GM21529 (cell line): ENCODE data around the gene PPP2R1A.

ENCODE experiments used
- ATAC-seq: cut with Tn5 transposase; IDR thresholded peaks from one replicate; pipeline ENCODE4 v1.9.1; 2021; ENCODE audit not compliant: unreplicated experiment

PPP2R1A gene

DNA sequence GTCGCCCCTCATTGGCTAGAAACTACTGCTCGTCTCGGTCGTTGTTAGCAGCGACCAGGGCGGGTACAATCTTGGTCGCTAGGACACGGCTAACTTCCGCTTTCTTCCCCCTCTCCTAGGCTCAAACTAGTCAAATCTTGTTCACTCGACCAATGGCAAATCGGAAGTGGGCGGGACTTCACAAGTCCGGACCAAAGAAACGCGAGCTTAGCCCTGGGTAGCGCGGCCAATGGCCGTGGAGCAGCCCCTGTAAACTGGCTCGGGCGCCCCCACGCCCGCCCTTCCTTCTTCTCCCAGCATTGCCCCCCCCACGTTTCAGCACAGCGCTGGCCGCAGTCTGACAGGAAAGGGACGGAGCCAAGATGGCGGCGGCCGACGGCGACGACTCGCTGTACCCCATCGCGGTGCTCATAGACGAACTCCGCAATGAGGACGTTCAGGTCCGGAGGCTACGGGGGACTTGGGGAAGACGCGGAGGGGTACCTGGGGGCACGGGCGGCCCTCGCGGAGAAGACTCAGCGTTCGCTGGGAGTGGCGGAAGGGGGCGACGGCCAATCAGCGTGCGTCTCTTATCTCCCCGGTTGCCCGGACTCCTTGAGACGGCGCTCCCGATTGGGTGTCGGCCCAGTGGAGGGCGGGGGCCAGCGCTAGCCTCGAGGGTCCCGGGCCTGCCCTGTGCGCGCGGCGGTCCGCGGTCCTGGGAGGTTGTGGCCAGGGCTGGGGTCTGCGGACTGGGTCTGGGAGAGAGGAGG is at the start of gene PPP2R1A:
Gene PPP2R1A, plus strand, starts transcription at position 318 of the 752 bp plus-strand sequence. Its CDS starts 45 bp downstream, at position 363.
- peak; percentile 89 for ATAC-seq

DNA sequence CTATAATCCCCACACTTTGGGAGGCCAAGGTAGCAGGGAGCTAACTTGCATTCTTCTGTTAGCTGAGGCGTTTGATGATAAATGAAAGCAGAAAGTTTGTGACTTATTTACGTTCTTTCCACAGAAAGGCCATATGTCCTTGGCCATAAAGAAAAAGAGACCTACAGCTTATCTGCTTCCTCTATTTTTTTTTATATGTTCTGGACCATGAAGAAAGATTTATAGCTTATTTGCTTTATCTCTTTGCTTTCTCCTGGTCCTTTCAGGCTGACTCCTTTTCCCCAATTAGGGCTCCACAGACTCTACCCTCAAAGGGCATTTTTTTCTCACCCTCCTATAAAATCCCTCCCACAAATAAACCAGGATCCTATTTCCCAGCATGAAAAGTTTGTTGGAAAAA is 48.6 kb upstream of the PPP2R1A start:
- no peak for ATAC-seq

DNA sequence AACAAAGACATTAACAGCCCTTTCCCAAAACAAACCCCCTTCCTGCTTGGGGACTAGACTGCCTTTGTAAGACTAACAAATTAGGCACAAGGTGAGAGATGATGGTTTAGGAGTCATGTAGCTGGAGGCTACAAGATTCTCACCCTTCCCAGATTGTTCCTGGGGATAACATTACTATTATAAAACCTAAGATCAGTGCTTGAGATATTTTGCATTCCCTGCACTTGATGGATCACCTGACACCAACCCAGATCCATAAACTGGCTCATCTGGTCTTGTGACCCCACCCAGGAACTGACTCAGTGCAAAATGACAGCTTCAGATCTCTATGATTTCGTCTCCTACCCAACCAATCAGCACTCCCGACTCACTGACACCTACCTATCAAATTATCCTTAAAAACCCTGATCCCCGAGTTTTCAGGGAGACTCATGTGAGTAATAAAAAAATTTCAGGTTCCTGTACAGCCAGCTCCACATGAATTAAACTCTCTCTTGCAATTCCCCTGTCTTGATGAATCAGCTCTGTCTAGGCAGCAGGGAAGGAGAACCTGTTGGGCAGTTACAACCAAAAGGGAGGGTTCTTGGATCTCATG is 47.8 kb upstream of the PPP2R1A start:
- ATAC-seq, result no peak

DNA sequence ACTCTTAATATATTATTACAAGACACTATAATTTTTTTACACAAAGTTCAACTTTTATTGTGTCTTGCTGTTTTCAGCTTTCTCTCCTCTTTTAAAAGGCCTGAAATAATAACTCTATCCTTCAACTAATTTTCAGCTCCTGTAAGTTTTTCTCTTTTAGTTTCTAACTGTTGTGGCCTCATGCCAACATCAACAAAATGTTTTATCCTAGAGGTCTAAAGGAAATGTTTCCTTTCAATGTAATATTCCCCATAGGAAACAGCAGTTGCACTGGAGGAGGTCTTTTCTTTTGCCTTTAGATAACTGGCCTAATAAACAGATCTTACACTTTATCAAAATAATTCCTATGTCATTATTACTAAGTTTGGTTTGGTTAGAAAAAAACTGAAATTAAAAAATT is 41.6 kb upstream of the PPP2R1A start:
- no peak for ATAC-seq

DNA sequence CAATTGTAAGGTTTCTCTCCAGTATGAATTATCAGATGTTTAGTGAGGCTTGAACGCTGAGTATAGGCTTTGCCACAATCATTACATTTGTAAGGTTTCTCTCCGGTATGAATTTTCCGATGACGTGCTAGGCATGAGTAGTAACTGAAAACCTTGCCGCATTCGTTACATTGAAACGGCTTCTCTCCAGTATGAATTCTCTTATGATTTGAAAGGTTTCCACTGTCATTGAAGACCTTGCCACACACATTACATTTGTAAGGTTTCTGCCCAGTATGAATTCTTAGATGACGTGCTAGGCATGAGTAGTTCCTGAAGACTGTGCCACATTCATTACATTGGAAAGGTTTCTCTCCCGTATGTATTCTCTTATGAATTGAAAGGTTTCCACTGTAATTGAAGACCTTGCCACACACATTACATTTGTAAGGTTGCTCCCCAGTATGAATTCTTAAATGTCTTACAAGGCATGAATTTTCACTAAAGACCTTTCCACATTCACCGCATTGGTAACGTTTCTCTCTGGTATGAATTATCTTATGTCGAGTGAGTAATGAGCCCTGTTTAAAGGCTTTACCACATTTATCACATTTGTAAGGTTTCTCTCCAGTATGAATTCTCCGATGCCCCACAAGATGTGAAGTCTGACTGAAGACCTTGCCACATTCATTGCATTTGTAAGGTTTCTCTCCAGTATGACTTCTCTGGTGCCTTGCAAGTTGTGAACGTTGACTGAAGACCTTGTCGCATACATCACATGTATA is 34.1 kb upstream of the PPP2R1A start:
- no peak for ATAC-seq

DNA sequence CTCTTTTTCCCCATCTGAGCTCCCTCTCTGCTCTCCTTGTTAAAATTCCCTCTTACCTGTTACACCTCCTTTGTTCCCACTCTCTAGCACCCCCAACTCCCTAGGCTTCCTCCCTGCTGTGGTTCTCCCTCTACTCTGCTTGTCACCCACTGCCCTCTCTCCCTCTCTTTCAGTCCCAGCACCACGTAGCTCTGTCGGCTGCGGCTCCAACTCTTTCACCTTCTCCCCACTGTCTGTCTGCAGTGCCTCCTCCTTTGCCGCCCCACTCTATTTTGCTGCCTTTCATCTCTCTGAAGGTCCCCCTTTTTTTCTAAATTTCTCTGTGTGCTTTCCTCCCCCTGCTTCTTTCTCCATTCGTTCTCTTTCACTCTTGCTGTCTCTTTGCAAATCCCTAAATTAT is 19.5 kb upstream of the PPP2R1A start:
- ATAC-seq, result no peak

DNA sequence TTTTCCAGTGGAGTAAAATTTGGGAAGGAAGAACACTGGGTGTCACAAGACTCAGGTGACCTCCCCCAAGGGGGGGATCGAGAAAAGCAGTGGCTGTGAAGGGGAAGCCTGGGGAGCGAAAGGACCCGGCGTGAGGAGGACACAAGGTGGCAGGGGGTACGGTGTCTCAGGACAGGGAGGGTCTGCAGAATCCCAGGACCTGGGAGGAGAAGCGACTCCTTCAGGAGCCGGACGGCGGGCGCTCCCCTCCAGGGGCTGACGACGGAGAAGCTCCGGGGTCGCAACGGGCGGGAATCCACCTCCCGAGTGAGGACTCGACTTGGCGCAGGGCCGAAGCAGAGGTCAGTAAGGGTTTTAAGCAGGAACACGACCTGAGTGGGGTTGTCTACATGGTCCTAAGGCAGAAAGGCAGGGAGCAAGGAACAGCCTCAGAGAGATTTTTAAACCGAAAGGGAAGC is 19.0 kb upstream of the PPP2R1A start:
- peak; percentile 17 for ATAC-seq

DNA sequence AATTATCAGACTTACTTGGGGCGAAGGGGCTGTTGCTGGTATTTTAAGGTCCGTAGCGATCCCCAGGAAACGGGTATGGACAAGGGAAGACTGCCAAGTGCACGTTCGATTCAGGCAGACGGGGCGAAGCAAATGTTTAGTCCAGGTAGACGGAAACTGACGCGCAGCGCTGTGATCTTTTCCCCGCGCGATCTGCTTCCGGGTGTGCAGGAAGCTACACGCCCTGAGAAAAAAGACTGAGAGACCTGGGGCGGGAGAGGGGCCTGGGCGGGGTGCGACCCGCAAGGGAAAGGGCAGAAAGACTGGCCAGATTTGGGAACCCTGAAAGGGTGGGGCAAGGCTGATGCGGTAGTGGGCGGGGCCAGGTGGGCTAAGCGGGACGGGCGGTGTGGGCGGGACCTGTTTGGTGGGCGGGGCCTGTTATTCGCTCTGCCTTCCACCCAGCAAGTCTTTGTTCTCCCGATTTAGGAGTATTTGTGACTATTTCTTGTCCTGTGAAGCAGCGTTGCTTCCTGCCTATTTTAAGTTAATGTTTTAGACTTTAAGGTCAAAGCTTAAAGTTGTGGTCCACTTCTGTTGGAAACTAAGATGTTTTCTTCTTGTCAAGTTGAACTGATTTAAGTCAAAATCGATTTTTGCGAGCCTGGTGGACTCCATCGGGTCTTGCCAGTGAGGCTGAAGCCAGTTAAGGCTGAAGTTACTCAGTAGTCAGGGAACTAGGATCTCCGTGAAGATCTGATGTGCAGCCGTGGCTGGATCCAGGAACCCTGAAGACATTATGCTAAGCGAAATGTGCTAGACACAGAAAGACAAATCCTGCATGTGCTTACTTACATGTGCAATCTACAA is 18.3 kb upstream of the PPP2R1A start, which contains the start of gene ZNF836:
Gene ZNF836, minus strand, starts transcription at position 301 of the 849 bp plus-strand sequence. CDS start 3,549 bp downstream, outside the sequence.
- ATAC-seq, result peak; percentile 65

DNA sequence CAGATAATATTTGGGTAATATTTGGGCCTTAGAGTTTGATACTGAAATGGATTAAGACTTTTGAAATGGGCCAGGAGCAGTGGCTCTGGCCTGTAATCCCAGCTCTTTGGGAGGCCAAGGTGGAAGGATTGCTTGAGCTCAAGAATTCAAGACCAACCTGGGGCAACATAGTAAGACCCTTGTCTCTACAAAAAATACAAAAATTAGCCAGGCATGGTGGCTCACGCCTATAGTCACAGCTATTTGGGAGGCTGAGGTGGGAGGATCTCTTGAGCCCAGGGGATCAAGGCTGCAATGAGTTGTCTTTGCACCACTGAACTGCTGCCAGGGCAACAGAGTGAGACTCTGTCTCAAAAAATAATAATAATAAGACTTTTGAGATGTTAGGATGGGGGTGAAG is 17.5 kb upstream of the PPP2R1A start:
- no peak for ATAC-seq

DNA sequence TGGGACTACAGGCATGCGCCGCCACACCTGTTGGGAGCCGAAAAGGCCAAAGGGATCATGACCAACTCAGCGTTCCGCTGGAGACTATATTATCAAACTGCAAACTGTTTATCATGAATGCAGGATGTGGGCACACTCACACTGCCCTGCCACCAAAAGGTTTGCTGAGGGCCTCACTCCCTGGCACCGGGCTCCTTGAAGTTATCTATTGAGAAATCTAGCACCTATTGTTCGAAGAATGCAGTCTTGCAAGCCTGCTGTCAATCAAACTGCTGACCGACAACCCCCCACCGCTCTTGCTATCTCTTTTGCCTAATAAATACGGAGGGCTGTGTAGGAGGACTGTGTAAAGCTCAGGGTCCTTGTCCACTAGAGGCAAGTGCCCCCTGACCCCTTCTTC is 13.3 kb upstream of the PPP2R1A start:
- no peak for ATAC-seq

DNA sequence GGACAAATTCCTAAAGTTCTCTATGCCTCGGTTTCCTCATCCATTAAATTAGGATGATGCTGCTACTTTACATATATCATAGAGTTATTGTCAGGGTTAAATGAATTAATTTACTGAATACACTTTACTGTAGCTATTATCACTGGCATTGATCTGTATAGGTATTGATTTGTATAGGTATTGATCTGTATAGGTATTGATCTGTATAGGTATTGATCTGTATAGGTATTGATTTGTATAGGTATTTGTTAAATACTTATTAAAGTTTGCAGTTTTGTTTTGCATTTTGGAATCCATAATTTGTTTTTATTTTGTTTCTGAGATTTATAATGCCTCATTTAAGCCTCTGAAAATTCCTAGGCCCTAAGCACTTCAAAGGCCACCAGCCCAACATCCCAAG is 2.4 kb upstream of the PPP2R1A start:
- ATAC-seq, result no peak

DNA sequence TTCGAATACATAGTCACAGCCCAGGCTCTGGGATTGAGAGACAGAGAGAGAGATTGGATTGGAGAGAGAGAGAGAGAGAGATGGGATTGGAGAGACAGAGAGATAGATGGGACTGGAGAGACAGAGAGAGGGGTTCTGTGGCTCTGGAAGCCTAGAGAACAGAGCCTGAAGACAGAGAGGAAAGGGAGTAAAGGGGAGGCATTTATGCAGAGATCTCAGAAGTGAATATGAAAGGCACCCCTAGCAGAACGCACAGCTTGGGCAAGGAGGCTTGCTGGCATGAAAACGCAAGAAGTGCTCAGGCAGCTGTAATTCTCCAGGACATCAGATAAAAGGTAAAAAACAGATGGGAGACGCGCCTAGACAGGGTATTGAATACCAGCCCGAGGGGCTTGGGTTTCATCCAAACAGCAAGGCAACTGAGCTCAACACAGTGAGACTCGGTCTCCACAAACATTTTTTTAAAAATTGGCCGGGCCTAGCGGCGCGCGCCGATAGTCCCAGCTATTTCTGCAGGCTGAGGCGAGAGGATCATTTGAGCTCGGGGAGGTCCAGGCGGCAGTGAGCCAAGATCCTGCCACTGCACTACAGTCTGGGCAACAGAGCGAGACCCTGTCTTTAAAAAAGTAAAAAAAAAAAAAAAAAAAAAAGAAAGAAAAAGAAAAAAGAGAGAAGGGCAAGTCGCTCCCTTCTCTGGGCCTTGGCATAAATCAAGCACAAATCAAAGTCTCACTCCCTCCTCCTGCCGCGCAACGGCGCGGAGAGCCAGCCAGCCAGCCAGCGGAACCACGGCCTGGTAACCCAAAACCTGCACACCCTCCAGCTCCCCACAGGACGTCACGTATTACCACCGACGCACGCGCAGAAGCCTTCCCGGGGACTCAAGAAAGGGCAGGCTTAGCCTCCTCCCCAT is 774 bp upstream of the PPP2R1A start:
- ATAC-seq, result peak; percentile 2

DNA sequence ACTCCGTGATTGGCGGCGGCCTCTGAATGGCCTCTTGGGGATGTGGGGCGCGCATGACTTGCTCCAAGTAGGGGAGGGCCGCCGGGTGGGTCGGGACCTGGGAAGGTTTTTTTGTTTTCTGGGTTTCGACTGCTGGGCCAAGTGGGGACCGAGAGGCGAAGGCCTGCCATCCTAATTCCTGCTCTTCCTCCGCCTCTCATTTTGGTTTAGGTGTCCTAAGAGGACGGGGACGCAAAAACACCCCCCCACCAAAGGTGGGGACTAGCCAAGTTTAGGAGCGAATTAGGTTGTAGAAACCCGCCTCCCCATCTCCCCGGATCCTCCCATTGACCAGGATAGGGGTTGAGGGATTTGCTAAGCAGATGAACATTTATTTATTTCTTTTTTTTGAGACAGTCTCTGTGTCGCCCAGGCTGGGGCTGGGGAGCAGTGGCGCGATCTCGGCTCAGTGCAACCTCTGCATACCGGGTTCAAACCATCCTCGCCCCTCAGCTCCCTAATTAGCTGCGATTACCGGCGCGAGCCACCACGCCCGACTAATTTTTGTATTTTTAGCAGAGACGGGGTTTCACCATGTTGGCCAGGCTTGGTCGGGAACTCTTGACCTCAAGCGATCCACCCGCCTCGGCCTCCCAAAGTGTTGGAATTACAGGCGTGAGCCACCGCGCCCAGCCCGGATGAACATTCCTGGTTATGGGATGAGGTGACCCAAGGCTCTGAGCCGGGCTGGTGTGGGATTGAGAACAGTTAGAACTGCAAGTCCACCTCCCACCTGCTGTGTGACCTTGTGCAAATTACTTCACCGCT is 838 bp downstream of the PPP2R1A start:
- ATAC-seq, result no peak

DNA sequence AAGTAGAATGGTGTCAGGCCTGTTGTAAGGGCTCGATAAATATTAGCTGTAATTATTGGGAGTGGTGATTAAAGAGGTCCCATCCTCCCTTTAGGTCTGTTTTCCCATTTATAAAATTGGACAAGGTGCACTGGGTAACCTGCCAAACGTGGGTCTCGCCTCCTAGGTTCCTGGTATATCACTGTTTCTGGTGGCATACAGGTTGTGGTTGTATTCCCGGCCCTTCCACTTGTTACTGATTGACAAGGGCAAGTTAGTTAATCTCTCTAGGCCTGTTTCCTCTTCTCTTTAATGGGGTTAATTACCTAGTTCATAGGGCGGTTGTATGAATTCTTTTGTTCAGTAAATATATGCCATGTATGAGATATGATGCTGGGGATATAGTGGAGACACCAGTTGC is 1.5 kb downstream of the PPP2R1A start:
- no peak for ATAC-seq

DNA sequence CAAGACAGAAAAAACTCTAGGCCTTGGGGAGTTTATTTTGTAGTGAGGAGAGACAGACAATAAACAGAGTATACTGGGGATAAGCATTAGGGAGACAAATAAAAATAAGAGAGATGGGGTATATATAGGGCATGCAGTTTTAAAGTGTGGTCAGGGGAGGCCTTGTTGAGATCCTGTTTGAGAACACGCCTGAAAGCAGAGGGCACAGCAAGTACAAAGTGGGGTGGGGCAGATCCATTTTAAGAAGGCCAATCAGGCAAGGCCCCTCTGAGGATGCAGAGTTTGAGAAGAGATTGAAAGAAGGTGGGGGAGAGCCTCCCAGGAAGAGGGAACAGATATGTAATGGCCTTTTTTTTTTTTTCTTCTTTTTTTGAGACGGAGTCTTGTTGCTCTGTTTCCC is 2.1 kb downstream of the PPP2R1A start:
- no peak for ATAC-seq

DNA sequence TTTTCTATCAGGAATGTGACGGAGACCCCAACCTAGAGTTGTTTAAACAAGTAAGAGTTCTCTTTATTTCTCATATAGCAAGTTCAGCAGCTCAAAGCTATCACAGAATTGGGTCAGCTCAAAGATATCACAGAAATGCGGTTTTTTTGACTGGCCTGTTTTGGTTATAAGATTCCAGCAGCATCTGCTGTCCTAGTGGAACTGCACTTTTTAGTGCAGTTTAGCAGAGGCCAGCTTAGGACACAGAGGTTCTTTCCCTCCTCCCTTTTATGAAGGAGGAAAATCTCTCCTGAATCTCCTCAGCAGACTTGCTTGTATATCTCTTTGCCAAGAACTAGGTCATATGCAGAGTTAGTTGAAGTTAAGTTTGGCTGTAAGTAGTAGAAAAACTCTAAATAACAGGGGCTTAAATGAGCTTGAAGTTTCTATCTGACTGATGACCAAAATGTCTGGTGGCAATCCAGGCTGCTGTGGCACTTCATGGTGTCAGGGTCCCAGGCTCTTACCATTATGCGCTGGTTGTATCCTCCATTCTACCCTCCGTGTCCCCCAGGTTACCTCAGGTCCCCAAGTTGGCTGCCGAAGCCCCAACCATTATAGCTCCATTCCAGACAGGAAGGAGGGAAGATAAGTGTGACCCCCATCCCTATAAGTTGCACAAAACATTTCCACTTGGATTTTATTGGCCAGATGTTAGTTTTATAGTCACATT is 6.6 kb downstream of the PPP2R1A start:
- ATAC-seq, result no peak

DNA sequence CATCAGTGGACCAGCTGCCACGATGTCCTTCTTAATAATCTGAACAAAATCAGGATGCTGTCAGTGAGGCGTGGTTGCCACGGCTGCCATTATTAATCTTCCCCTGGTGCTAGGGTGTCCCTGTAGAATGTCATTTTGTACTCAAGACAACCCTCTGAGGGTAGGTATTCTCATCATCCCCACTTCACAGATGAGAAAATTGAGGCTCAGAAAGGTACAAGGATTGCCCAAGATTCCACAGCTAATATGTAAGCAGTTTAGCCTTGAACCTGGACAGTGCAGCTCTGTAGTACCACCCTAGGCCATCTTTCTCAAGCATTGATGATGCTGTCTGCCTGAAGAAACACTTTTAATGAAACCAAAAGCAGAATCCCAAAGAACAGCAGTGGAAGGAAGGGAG is 8.1 kb downstream of the PPP2R1A start:
- ATAC-seq, result no peak

DNA sequence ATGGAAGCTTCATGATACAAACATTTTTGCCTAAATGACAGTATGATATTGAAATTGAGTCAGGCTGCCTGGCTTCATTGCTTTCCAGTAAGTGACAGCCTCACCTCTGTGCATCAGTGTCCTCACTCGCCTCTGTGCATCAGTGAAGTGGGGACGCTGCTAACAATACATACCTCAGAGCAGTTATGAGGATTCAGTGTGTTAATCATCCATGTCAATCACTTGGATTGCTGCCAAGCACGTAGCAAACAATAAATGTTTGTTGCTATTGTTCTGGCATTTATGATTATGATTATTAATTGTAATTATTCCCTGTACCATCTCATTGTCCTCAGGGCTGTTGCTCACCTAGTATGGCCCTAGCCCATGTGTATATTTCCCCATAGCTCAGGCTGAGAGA is 8.8 kb downstream of the PPP2R1A start:
- no peak for ATAC-seq
